Thyroid gland (tissue), 4 donors: ENCODE results near the gene AMBN. TPM values are rescaled to one million over a fixed set of nuclear protein-coding genes. Genes with fewer than 3 reads are reported as not detected.

ENCODE experiments used
- DNase-seq, 2 donors: peaks; one replicate each; pipeline ENCODE4 v3.0.0-alpha.2; 2019
- H3K27ac ChIP-seq, 3 donors: fragments of 200-600 bp; sonication (generic); 1 replicate in 2 of 3; 2 replicates in 1 of 3; pipeline ENCODE4 v1.5.1; 2016 to 2019; ENCODE audit warnings: mild to moderate bottlenecking in 1 of 3, moderate library complexity in 1 of 3
- H3K27me3 ChIP-seq: fragments of 200-600 bp; sonication (generic); one replicate; pipeline ENCODE4 v1.5.1; 2019
- H3K36me3 ChIP-seq, 2 donors: fragments of 200-600 bp; sonication (generic); one replicate each; pipeline ENCODE4 v1.5.1; 2016 to 2019
- H3K4me1 ChIP-seq, 2 donors: fragments of 200-600 bp; sonication (generic); one replicate each; pipeline ENCODE4 v1.5.1; 2017 to 2019
- H3K4me3 ChIP-seq, 3 donors: fragments of 200-600 bp; sonication (generic); replicated peaks in 1 of 3; 1 replicate in 2 of 3; 2 replicates in 1 of 3; pipeline ENCODE4 v1.5.1; 2016; ENCODE audit warnings: mild to moderate bottlenecking in 1 of 3
- H3K9me3 ChIP-seq: fragments of 200-600 bp; sonication (generic); one replicate; pipeline ENCODE4 v1.5.1; 2017
- POLR2A ChIP-seq, 2 donors: fragments of 450-650 bp; IDR thresholded peaks; one replicate each; pipeline ENCODE4 v1.6.1; 2017; ENCODE audit warnings: antibody characterized with exemption in 2 of 2, mild to moderate bottlenecking in 2 of 2, moderate library complexity in 1 of 2
- WGBS, 2 donors: methylation state at CpG; one replicate each; pipeline ENCODE4 v1.1.5; 2017; 5-methylcytosine and 5-hydroxymethylcytosine counted together
- intact Hi-C: fragments of 100-400 bp; cut with DNase I; formaldehyde crosslinking; loops from one replicate; pipeline ENCODE4 v1.15.1; 2023
- total RNA-seq, 4 donors: library from RNA; depleted of rRNA; stranded (reverse); fragments of >200 nt; gene quantifications; one replicate each; pipeline ENCODE4 v1.2.3, GENCODE V29; 2016
- TF ChIP-seq, protein P1 (sequence below), 6 experiments: fragments of 200-600 bp in 3 of 6; fragments of 450-650 bp in 3 of 6; sonication (generic) in 3 of 6; IDR thresholded peaks; one replicate each; pipeline ENCODE4 v1.5.1; 2016 to 2019; ENCODE audit warnings: antibody characterized with exemption in 6 of 6, mild to moderate bottlenecking in 2 of 6, inconsistent platforms in 1 of 6, moderate library complexity in 1 of 6

Gene AMBN
- total RNA-seq, 4 donors from 2014 or later: not detected

DNA sequence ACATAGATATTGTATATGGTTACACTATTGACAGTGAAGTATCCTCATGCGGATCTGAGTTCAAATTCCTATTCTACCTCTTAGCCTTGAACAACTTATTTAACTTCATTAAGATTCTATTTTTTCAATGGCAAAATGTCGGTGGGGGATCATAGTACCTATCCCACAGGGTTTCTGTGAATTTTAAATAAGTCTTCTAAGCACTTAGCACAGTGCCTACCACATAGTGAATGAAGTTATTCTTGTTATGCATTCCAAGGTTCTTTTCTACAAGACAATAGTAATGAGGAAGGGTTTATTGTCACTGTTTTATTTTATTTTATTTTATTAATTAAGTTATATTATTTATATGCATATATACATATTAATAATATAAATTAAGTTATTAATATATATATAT lies 27.7 kb downstream of the AMBN start:
- H3K4me1 ChIP-seq: no peaks in the 10 kb centered on the region
- H3K27me3 ChIP-seq: no peaks in the 10 kb centered on the region
- no peak for TF ChIP-seq POLR2A (IDR thresholded peaks at IDR 0.05)
- TF ChIP-seq, protein P1, sequence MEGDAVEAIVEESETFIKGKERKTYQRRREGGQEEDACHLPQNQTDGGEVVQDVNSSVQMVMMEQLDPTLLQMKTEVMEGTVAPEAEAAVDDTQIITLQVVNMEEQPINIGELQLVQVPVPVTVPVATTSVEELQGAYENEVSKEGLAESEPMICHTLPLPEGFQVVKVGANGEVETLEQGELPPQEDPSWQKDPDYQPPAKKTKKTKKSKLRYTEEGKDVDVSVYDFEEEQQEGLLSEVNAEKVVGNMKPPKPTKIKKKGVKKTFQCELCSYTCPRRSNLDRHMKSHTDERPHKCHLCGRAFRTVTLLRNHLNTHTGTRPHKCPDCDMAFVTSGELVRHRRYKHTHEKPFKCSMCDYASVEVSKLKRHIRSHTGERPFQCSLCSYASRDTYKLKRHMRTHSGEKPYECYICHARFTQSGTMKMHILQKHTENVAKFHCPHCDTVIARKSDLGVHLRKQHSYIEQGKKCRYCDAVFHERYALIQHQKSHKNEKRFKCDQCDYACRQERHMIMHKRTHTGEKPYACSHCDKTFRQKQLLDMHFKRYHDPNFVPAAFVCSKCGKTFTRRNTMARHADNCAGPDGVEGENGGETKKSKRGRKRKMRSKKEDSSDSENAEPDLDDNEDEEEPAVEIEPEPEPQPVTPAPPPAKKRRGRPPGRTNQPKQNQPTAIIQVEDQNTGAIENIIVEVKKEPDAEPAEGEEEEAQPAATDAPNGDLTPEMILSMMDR (IDR thresholded peaks at IDR 0.05): no peak
- no peaks in the 10 kb centered on the region for H3K9me3 ChIP-seq
- H3K27ac ChIP-seq: no peak overlapping the region
- DNase-seq: no peak
- WGBS, 2 donors: 95 to 98% methylated on average over 2 of the region's 2 CpGs
- no peak overlapping the region for H3K4me3 ChIP-seq
- no peaks in the 10 kb centered on the region for H3K36me3 ChIP-seq
- intact Hi-C loops: no loop called here

DNA sequence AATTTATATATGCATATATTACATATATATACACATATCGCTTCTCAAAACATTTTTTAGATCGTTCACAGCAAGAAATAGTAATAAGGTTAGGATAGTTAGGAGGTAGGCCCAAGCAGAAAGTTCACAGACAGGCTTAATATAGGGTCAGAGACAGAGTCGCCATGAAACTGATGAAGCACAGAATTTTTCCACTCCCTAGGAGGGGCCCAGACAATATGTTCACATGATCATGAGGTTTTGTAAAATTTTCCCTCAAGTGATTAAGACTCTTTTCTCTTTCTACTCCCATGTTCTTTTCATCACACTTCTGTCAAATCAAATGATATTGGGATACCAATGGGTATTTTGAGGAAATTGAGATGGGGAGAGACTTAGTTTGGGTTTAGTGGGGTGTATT lies 31.3 kb downstream of the AMBN start:
- Histone ChIP-seq H3K36me3 (no peaks in the 10 kb centered on the region), H3K4me1 (no peaks in the 10 kb centered on the region), H3K4me3 (no peak overlapping the region), H3K9me3 (no peaks in the 10 kb centered on the region), H3K27ac (no peak overlapping the region), H3K27me3 (no peaks in the 10 kb centered on the region)
- WGBS, 2 donors: 96% methylated on average over 3 of the region's 3 CpGs
- TF ChIP-seq, protein P1 (IDR thresholded peaks at IDR 0.05): no peak
- TF ChIP-seq POLR2A (IDR thresholded peaks at IDR 0.05): no peak
- no peak for DNase-seq
- intact Hi-C loops: no loop called here

DNA sequence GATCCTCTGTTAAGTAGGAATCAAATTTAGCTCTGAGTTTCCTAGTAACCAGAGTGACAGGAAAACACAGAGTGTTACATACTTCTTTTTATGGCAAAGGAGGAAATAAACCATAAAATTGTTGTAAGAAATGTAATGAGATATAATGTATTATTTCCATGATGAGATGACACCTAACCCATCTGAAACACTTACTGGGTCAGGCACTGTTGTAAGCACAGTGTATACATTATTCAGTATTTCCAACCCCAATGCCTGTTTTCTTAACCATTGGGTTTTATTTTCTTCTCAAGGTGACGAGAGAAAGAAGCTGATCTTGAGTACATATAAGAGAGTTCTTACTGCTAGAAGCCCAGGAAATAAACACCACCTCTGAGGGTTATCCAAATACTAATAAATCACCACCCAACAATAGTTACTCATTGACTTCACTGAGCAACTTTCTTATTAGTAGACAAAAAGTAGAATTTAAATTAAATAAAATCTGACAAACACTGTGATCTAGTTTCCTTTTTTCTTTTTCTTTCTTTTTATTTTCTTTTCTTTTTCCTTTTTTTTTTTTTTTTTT lies 32.3 kb downstream of the AMBN start:
- H3K4me1 ChIP-seq: no peaks in the 10 kb centered on the region
- no peaks in the 10 kb centered on the region for H3K9me3 ChIP-seq
- H3K27ac ChIP-seq: no peak overlapping the region
- no peaks in the 10 kb centered on the region for H3K36me3 ChIP-seq
- 56 to 65% methylated on average over 1 of the region's 1 CpG for WGBS, 2 donors
- H3K27me3 ChIP-seq: no peaks in the 10 kb centered on the region
- no peak overlapping the region for H3K4me3 ChIP-seq
- intact Hi-C loops: no loop called here
- DNase-seq: no peak
- no peak for TF ChIP-seq POLR2A (IDR thresholded peaks at IDR 0.05)
- TF ChIP-seq, protein P1 (IDR thresholded peaks at IDR 0.05): no peak

DNA sequence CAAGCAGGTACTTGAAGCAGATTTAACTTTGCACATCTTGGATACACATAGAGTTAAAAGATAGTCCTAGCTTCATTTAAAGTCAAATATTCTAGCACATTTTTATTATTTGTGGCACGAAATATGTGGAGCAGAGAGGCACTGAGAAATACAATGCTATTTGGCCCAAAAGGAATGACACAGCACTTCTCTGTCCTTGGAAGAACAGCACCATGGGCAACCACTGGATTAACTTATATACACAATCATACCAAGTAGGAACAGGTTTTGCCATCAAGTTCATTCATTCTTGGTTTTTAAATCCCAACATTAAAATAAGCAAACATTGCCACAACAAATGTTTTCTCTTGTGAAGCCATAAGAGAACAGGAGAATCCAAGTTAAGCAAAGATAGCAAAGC lies 35.6 kb downstream of the AMBN start:
- no peaks in the 10 kb centered on the region for H3K4me1 ChIP-seq
- H3K9me3 ChIP-seq: no peaks in the 10 kb centered on the region
- TF ChIP-seq, protein P1 (IDR thresholded peaks at IDR 0.05): no peak
- no peak for TF ChIP-seq POLR2A (IDR thresholded peaks at IDR 0.05)
- H3K4me3 ChIP-seq: no peak overlapping the region
- no peaks in the 10 kb centered on the region for H3K27me3 ChIP-seq
- intact Hi-C loops: no loop called here
- WGBS, 2 donors: 48 to 64% methylated on average over 1 of the region's 1 CpG
- no peak overlapping the region for H3K27ac ChIP-seq
- H3K36me3 ChIP-seq: no peaks in the 10 kb centered on the region
- no peak for DNase-seq

DNA sequence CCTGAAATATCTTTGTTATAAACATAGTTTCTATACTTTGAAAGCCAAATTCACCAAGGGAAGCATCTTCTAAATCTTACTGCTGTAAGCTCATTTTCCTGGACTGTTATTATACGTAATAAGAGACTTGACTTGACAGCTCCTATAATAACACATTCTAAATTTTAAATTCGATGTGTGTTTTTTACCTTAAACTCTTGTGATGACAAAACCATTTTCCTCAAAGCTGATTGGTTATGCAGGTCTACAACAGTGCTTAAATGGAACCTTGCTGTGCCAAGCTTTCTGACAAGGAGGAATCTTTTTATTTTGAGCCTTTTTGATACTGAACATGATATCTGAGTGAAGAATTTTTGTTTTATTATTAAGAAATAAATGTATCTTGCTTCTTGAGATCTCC lies 36.4 kb downstream of the AMBN start, which contains the start of gene ENAM:
Gene ENAM (plus strand): TSS at position 301 of the 400 bp plus-strand sequence. CDS start 757 bp downstream, outside the sequence.
- DNase-seq: no peak
- no peaks in the 10 kb centered on the region for H3K4me1 ChIP-seq
- no peaks in the 10 kb centered on the region for H3K27me3 ChIP-seq
- no peak for TF ChIP-seq POLR2A (IDR thresholded peaks at IDR 0.05)
- TF ChIP-seq, protein P1 (IDR thresholded peaks at IDR 0.05): no peak
- no peak within 1 kb of the TSS for H3K4me3 ChIP-seq
- no peak within 1 kb of the TSS for H3K27ac ChIP-seq
- H3K9me3 ChIP-seq: no peaks in the 10 kb centered on the region
- WGBS, 2 donors: 90% methylated on average over 2 of the region's 2 CpGs
- no peaks in the 10 kb centered on the region for H3K36me3 ChIP-seq
- intact Hi-C loops: no loop called here
